ENCODE data around the gene TNFRSF18. TPM values are rescaled to one million over a fixed set of nuclear protein-coding genes. Genes with fewer than 3 reads are reported as not detected.

TNFRSF18 gene
- polyA plus RNA-seq (2011; rRNA removed) (0.40 TPM in 1 of 2 replicates, not detected in the other), polyA minus RNA-seq (2011; rRNA and poly(A)+ RNA removed) (not detected in 2 replicates)

GRCh38 chr1:1206376-1206965, at the start of gene TNFRSF18:
Gene TNFRSF18, minus strand, starts transcription at chr1:1206592. Its CDS starts 21 bp downstream, at chr1:1206571.
- ChIA-PET CTCF (interaction anchor here (0.6 kb wide), 1 partner anchor 206 kb away, joined by 3 read pairs; the partner anchor contains the start of gene HES4), POLR2A (no interaction called here)
- no peak for DNase-seq (ENCODE audit: low read depth)
- H3K4me3 ChIP-seq (ENCODE audit: low read depth, low read length): no peak within 1 kb of the TSS
- H3K27me3 ChIP-seq (ENCODE audit: control insufficient read depth, insufficient read depth, low read length): peaks cover 2% of the 10 kb centered on the region; the same call in 1 of the 2 replicates
- no peak for TF ChIP-seq CTCF (IDR thresholded peaks at IDR 0.05; ENCODE audit: insufficient read depth, low read depth, low read length)
- H3K36me3 ChIP-seq (ENCODE audit: control insufficient read depth, insufficient read depth, low read length): no peaks in the 10 kb centered on the region

GRCh38 chr1:1255611-1256010, 49.2 kb upstream of the TNFRSF18 start:
- DNase-seq (ENCODE audit: low read depth): no peak
- no peak for TF ChIP-seq CTCF (IDR thresholded peaks at IDR 0.05; ENCODE audit: insufficient read depth, low read depth, low read length)
- no peaks in the 10 kb centered on the region for H3K27me3 ChIP-seq (ENCODE audit: control insufficient read depth, insufficient read depth, low read length)
- H3K4me3 ChIP-seq (ENCODE audit: low read depth, low read length): no peak overlapping the region
- H3K36me3 ChIP-seq (ENCODE audit: control insufficient read depth, insufficient read depth, low read length): peaks cover 30% of the 10 kb centered on the region
- CTCF ChIA-PET: interaction anchor here (0.8 to 2.0 kb wide), 2 partner anchors 9 to 133 kb away, joined by 3 to 10 read pairs; no protein-coding TSS in a partner anchor
- POLR2A ChIA-PET: no interaction called here

- Histone ChIP-seq H3K36me3 (ENCODE audit: control insufficient read depth, insufficient read depth, low read length) (peaks cover 27% of the 10 kb centered on the region), H3K4me3 (ENCODE audit: low read depth, low read length) (no peak overlapping the region), H3K27me3 (ENCODE audit: control insufficient read depth, insufficient read depth, low read length) (no peaks in the 10 kb centered on the region)
- DNase-seq (ENCODE audit: low read depth): no peak
- CTCF ChIA-PET: interaction anchor here (2.0 kb wide), 1 partner anchor 133 kb away, joined by 10 read pairs; no protein-coding TSS in a partner anchor
- no peak for TF ChIP-seq CTCF (IDR thresholded peaks at IDR 0.05; ENCODE audit: insufficient read depth, low read depth, low read length)
- POLR2A ChIA-PET: no interaction called here
Measured at GRCh38 chr1:1255078-1255477, 48.7 kb upstream of the TNFRSF18 start.

- Histone ChIP-seq H3K27me3 (ENCODE audit: control insufficient read depth, insufficient read depth, low read length) (no peaks in the 10 kb centered on the region), H3K36me3 (ENCODE audit: control insufficient read depth, insufficient read depth, low read length) (peaks cover 23% of the 10 kb centered on the region), H3K4me3 (ENCODE audit: low read depth, low read length) (no peak overlapping the region)
- ChIA-PET POLR2A (no interaction called here), CTCF (interaction anchor here (2.0 kb wide), 1 partner anchor 132 kb away, joined by 10 read pairs; no protein-coding TSS in a partner anchor)
- DNase-seq (ENCODE audit: low read depth): no peak
- no peak for TF ChIP-seq CTCF (IDR thresholded peaks at IDR 0.05; ENCODE audit: insufficient read depth, low read depth, low read length)
Measured at GRCh38 chr1:1254667-1254998, 48.2 kb upstream of the TNFRSF18 start.

- H3K4me3 ChIP-seq (ENCODE audit: low read depth, low read length): no peak overlapping the region
- TF ChIP-seq CTCF (IDR thresholded peaks at IDR 0.05; ENCODE audit: insufficient read depth, low read depth, low read length): no peak
- no peaks in the 10 kb centered on the region for H3K27me3 ChIP-seq (ENCODE audit: control insufficient read depth, insufficient read depth, low read length)
- DNase-seq (ENCODE audit: low read depth): no peak
- peaks cover 20% of the 10 kb centered on the region for H3K36me3 ChIP-seq (ENCODE audit: control insufficient read depth, insufficient read depth, low read length)
- ChIA-PET CTCF (interaction anchor here (2.0 to 4.6 kb wide), 2 partner anchors 132 kb away, joined by 10 to 22 read pairs; no protein-coding TSS in a partner anchor), POLR2A (no interaction called here)
Measured at GRCh38 chr1:1253972-1254666, 47.7 kb upstream of the TNFRSF18 start.
